ENCODE results near the gene VPREB1. TPM values are rescaled to one million over a fixed set of nuclear protein-coding genes. Genes with fewer than 3 reads are reported as not detected.
"Not testable (repeated sequence)": the region's sequence is repeated elsewhere in the genome, so short reads cannot be mapped to it uniquely, and the experiment has no call there.

VPREB1 gene
- total RNA-seq, 1 donor from 2014 or later: not detected

DNA sequence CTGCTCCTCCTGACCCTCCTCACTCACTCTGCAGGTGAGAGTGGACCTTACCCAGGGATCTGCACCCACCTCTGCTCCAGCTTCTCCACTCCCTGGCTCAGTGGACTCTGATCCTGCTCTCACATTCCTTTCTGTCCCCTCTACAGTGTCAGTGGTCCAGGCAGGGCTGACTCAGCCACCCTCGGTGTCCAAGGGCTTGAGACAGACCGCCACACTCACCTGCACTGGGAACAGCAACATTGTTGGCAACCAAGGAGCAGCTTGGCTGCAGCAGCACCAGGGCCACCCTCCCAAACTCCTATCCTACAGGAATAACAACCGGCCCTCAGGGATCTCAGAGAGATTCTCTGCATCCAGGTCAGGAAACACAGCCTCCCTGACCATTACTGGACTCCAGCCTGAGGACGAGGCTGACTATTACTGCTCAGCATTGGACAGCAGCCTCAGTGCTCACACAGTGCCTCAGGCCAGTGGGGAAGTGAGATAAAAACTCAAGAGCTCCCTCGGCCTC lies 29.7 kb upstream of the VPREB1 start:
- no peak for DNase-seq

DNA sequence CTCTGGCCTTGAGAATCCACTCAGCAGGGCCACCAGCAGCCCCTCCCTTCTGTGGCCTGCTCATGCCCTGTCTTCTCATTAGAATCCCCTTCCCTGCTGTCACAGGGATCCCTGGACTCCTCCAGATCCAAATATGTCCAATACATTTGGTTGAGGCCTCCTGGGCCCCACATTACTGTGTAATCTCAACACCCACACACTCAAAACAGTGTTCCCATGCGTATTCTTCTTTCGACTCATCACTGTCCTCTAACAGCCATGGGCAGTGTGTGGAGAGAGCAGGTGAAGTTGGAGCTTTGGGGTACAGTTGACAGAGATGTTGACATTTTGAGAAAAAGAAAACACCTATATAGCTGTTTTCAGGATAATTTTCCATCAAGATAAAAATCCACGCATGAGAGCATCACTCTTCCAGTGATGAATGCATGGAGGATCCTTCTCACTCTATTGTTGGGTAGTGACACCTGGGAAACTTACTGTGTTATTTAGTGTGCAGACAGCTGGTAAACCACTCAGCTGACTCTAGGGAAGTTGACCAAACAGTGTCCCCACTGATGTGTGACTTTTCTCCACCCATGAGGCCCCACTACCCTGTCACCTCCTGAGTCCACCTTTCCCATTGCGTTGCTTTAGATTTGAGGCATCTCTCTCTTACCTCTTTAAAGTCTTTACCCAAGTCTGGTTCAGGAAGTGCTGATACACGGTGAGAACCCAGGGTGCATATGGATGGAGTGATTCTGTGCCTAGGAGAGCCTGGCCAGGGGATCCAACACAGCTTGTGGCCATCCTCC lies 28.7 kb upstream of the VPREB1 start:
- no peak for DNase-seq

DNA sequence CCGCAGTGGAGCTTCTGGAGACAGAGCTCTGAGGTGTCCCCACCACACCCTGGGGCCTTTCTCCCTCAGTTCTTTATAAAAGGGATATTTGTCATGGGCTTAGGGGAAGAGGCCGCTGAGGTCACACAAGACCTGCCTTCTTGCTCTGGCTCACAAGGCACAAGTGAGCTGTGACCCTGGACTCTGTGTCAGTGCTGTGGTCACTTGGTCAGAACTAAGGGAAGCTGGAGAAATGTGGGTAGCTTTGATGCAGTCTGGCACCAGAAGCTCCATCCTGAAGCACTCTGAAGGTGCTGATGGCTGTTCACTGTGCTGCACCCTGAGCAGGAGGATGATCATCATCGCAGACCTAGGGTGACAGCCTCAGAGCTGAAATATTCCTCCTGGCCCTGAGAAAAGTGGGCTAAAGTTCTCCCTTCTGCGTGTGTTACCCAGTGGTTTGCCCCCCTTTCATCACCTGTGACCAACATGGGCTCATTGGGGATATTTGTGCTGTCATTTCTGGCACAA lies 28.1 kb upstream of the VPREB1 start:
- DNase-seq: no peak

DNA sequence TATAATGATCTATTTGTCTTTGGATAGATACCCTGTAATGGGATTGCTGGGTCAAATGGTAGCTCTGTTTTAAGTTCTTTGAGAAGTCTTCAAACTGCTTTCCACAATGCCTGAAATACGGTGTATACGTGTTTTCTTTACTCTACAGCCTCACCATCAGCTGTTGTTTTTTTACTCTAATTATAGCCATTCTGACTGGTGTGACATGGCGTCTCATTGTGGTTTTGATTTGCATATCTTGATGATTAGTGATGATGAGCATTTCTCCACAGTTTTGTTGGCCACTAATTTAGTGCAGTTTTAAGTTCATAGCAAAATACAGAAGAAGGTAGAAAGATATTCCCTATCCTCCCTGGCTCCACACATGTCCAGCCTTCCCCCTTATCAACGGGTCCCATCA lies 26.3 kb upstream of the VPREB1 start:
- DNase-seq: no peak

DNA sequence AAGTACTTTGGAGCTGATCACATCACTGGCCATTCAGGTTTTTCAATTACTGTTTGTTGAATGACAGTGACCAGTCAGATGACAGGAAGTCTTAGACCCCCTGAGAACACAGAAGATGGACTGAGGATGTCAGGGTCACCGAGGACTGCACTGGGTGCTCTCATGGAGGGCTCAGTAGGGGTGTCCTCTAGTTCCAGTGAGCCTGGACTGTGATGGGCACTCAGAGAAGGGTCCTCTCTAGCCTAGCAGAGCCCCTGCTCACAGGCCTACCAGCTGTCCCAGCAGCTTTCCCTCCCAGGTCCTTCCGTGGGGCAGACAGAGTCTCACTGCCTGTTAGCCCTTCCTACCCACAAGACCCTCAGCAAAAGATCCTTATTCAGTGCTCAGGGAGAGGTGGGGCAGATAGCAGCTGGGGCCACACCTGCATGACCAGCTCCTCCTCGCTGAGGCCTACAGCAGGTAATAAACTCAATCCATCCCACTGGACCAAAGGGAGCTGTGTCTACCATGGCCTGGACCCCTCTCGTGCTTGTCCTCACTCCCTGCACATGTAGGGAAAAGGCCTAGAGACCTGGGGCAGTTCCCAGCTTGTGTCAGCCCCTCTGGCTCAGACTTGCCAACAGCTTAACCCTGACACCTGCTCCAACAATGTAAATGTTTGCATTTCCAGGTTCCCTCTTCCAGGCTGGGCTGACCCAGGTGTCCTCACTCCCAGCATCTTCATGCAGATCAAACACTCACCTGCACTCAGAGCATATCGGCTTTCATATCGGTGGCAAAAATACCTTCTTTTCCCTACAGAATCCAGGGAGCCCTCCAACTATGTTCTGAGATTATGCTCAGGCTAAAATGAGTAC lies 25.2 kb upstream of the VPREB1 start:
- DNase-seq: no peak

DNA sequence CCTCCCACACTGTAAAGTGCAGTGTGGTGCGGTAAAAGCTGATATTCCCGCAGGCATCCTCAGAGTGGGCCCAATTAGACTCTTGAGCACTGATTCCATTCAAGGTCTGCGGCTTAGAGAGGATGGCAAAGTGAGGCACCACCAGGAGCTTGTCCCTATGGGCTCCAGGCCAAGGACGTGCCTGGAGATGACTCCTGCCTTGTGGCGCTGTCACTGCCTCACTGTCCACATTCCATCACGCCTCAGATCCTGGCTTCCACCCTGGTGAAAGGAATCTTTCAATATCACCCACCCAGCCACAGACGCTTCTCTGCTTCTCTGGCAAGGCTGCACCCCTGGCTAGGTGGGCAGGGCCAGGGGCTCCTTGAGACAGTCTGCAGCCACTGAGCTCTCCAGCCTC lies 23.5 kb upstream of the VPREB1 start:
- not testable (repeated sequence) for DNase-seq

DNA sequence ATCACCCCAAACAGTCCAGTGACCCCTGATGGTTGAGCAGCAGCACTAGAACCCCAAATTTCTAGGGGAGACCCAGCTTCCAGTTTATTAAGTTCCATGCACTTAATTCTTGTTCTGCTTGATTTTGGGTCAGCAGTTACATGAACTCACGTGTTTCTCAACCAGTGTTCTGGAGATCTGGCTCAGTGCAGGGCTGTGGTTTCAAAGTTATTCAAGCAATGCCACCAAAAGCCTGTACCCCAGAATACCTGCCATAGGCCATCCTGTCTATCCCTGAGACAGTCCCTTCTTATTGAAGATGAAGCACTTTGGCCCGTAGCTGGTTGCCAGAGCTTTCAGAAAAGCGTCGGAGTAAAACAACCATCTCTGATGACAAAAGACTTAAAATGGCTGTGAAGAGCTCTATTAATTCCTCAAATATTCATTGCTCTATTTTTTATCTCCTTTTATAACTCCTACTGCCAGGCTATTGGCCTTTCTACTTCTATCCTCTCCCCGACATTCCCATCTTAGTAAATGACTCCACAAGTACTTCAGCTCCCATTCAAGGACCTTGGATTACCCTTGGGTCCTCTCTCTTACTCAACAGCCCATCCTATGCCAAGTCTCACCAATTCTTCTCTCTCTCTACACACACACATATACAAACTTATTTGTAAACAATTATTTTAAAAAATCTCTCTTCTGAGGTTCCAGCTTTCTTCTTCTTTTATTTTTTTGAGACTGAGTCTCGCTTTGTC lies 18.0 kb upstream of the VPREB1 start:
- DNase-seq: no peak

DNA sequence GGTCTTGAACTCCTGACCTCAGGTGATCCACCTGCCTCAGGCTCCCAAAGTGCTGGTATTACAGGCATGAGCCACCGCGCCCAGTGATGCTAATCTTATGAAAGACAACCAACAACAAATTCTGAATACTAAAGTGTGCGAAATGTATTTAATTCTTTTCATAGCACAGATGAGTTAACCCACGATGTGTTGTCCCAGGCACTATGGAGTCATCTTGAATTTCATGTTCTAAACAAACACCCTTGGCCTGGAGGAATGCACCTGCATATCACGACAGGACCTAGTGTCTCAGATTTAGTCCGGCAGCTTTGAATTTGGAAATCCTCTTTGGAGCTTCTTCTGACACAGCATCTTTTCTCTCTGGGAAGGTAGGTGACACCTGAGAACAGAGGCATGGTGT lies 16.2 kb upstream of the VPREB1 start:
- no peak for DNase-seq

DNA sequence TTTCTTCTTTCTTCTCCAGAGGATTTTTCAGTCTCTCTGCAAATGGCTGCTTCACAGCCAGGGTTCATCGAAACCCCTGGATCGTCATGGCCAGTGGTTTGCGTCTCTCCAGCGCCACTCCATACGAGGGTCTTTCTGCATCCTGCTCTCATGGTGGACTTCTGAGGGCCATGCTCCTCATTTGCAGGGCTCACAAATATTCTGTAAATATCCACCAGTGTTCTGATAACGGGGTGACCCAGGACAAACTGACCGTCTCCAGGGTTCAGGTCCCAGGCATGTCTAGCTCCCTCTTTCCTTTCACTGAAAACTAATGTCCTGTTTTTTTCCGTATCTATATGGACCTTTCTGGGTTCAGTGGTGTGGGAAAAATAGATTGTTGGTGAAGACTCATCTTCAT lies 15.7 kb upstream of the VPREB1 start:
- DNase-seq: no peak

DNA sequence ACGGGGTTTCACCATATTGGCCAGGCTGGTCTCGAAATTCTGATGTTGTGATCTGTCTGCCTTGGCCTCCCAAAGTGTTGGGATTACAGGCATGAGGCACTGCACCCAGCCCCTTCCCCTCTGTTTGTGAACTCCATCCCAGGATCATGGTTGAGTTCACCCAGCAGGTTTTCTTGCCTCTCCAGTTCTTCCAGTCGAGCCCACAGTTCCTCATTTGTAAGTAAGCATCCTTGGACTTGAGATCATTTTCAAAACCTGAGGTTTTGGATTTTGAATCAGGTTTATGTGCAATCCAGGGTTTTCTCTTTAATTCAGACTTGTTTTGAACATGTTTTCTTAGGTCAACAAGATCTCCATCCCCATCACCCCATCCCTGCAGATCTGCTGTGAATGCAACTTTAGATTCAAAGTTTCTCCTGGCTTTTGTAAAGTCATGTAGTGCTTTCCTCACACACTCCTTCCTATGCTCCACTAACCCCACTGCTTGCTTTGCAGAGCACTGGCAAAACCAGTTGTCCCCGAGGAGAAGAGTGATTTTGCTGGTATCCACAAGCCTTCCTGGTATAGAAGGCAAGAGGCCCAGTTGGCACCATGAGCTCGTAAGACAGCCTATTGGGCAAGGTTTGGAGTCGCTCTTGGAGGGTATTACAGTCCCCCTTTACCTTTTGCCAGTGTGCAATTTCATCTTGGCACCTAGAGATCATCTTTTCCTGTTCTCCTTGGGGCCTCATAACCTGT lies 14.7 kb upstream of the VPREB1 start:
- DNase-seq: no peak

DNA sequence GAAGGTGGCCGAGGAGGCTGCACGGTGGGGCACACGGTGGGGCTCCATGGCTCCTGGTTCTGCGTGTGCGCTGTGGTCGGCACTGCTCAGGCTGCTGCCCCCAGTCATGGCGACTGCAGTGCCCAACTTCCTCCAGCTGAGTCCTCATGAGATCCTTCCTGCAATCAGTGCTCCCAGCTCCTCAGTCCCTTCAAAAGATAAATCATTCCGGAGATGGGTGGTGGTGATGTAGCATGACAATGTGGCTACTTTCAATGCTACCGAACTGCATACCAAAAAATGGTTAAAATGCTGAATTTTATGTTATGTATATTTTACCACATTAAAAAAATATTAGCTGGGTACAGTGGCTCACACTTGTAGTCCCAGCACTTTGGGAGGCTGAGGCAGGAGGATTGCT lies 14.1 kb upstream of the VPREB1 start:
- DNase-seq: no peak

DNA sequence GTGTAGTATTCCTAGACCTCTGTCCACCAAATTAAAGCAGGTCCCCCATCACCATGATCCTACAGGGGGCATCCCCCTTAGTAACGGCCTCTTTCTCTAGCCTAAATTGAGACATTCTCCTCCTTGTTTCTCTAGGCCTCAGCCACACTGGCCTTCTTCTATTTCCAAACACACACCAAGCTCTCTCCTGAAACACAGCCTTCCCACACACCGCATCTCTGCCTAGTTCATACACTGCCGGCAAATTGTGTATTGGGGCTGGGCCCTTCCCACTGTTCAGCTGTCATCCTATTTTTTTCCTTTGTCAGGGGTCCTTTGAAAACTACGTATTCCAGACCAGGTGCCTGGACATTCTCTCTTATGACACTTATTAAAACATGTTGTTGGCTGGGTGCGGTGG lies 11.5 kb upstream of the VPREB1 start:
- DNase-seq: no peak

DNA sequence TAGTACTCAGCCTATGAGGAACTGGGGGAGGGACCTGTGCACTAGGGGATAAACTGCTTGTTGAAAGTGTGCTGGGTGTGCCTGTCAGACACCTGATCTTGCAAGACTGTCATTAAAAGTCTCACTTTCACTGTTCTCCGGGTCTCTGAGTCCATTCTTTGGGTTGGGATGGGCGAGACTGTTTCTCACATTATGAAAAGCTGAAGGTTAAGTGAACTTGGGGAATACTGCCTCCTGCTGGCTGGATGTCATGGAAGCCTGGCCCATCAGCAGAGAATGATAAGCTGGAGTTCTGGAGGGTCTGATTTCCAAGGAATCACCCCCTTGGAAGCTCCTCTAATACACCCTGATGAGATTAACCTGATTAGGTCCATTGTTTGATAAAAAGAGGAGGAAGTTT lies 9.0 kb upstream of the VPREB1 start:
- DNase-seq: peak; percentile 70

DNA sequence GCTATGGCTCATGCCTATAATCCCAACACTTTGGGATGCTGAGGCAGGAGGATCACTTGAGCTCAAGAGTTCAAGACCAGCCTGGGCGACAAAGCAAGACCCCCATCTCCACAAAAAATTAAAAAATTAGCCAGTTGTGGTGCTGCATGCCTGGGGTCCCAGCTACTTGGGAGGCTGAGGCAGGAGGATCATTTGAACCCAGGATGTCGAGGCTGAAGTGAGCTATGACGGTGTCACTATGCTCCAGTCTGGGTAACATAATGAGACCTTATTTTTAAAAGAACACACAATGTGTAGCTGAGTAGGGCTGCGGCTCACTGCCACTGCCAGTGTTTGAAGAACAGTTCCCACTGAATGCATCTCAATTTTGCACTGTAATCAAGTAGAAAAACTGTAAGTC lies 7.1 kb upstream of the VPREB1 start:
- DNase-seq: no peak

DNA sequence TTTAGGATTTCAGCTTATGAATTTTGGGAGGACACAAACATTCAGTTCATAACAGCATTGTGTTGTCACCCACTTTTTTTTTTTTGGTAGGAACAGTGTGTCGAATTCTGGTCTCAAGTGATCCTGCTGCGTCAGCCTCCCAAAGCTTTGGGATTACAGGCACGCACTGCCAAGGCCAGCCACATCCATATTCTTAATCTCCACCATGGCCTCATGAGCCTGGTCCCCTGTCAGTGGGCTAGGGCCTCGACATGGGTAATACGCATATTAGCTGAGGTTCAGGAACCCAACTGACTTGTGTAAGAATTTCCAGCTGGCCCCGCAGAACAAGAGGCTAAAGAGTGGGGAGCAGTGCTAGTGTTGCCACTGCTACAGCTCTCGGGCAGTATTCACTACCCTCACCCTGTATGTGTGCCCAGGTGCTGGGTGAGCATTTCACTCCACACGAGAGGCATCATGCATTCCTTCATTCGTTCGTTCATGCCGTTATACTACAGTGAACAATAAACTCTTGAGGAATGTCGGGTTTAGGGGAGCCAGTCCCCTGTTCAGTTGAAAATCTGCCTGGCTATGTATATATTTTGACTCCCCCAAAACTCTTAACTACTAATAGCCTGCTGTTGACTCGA lies 5.2 kb upstream of the VPREB1 start:
- DNase-seq: no peak

DNA sequence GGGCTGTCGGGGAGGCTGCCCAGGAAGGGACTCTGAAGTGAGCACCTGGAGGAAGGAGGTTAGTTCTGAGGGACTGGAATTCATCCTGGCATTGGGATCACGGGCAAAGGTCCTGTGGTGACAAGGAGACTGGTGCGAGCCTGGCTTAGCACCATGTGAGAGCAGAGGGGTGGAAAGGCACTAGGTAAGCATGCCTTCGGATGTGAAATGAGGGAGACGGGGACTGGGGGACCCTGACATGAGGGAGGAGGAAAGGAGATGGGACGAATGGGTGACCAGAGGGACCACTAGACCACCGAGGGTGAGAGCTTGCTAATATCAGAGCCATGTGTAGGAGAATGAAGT lies 3.1 kb upstream of the VPREB1 start:
- no peak for DNase-seq

DNA sequence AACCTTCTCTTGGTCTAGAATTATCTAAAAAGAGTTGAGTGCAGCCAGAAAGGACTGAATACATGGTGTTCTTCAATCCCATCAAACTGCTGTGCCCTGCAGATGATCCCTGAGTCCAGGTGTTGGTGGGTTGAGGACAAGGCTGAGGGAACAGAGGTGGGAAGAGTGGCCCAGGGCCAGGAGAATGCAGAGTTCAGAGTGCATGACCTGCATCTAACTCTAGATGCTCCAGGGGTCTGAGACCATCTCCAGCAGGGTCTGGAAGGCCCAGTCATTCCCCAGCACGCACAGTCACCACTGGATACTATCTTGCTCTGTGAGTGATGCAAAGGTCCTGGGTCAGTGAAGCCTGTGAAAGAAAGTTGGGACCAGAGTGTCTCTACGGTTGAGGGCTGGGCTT lies 2.1 kb upstream of the VPREB1 start:
- DNase-seq: no peak

DNA sequence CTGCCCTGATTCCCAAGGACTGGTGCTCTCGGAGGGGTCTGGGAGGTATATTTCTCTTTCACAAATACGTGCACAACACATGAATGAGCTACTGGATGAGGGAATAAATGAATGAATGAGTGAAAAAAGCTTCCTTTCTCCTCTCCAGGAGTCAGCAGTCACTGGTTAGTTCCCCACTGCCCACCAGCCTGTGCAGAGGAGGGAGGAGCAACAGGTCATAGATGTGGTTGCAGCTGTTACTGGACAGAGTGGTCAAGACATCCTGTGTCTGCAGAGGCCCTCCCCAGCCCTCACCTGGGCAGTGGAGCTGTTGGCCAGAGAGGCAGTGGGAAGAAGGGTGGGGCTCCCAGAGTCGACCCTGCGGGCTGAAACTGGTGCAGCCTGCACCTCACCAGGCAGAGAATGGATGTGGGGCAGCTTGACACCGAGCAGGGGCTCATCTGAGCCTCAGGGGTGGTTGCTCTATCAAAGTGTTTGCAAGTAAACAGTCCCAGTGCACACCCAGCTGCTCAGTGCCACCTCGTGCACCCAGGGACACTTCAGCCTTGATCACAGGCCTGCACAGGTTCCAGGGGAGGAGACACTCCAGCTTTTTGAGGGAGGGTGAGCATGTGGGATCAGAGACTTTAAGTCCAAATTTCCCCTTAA lies 1.4 kb upstream of the VPREB1 start:
- DNase-seq: no peak

DNA sequence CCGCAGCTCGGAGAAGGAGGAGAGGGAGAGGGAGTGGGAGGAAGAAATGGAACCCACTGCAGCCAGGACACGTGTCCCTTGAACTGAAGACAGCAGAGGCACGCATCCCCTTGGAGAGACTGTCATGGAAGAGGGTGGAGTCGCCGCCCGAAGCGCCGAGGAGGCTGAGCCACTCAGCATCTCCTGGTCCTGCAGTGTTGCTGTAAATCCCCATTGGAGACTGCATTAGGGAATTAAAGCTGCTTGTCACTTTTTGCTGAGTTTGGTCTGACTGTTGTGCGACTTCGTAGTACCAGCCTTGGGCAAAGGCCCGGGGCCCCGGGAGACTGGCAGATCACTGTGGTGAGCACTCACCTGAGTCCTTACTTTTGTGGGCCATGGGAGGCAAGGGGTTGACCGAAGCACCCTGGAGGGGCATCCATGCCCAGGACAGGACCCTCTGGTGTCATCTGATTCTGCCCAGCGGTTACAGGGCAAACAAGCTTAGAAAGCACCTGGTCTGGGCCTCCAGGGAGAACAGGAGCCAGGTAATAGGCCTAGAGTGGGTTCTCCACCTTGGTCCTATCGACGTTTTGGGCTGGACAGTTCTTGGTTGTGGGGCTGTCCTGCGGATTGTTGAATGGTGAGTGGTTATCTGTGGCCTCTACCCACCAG lies 797 bp downstream of the VPREB1 start:
- DNase-seq: no peak

DNA sequence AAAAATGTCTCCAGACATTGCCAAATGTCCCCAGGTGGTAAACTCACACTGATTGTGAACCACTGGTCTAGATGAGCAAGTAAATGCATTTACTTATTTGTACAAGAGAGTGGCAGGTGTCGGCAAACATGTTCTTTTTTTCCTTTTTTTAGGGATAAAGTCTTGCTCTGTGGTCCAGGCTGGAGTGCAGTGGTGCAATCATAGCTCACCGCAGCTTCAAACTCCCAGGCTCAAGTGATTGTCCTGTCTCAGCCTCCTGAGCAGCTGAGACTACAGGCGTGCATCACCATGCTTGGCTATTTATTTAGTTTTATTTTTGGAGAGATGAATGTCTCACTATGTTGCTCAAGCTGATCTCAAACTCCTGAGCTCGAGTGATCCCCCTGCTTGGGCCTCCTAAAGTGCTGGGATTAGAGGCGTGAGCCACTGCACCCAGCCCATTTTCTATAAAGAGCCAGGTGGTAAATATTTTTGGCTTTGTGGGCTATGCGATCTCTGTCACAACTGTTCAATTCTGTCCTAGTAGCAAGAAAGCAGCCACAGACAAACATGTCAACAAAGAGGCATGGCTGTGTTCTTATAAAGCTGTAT lies 1.4 kb downstream of the VPREB1 start:
- no peak for DNase-seq

Measured in dermis blood vessel endothelial cell (primary cell).